Psoas muscle (tissue), 8 donors: ENCODE results near the gene EVC. TPM values are rescaled to one million over a fixed set of nuclear protein-coding genes. Genes with fewer than 3 reads are reported as not detected.

Experiments
- ATAC-seq, 4 donors: fragments of 200-7000 bp; cut with Tn5 transposase; one replicate each; pipeline ENCODE4 v1.9.1; 2020; ENCODE audit warnings: moderate library complexity in 3 of 4, mild to moderate bottlenecking in 2 of 4
- DNase-seq, 2 donors: peaks; one replicate each; pipeline ENCODE4 v3.0.0-alpha.2; 2020
- H3K27ac ChIP-seq: fragments of 200-600 bp; one replicate; pipeline ENCODE4 v1.8.0; 2022
- H3K27me3 ChIP-seq, 3 donors: fragments of 200-600 bp in 1 of 3; one replicate each; pipeline versions ENCODE4 v1.6.1 to v1.8.0; 2013 to 2022; ENCODE audit warnings: low read length in 2 of 3, mild to moderate bottlenecking in 2 of 3, moderate library complexity in 1 of 3; ENCODE audit not compliant: insufficient read depth in 3 of 3
- H3K36me3 ChIP-seq, 2 donors: fragments of 200-600 bp in 1 of 2; one replicate each; pipeline versions ENCODE4 v1.6.1 to v1.8.0; 2013 to 2022; ENCODE audit warnings: low read depth in 1 of 2, mild to moderate bottlenecking in 1 of 2, moderate library complexity in 1 of 2; ENCODE audit not compliant: insufficient read depth in 1 of 2
- H3K4me1 ChIP-seq: fragments of 200-600 bp; one replicate; pipeline ENCODE4 v1.8.0; 2022
- H3K4me3 ChIP-seq: fragments of 200-600 bp; one replicate; pipeline ENCODE4 v1.8.0; 2022; ENCODE audit warnings: mild to moderate bottlenecking
- H3K9me3 ChIP-seq: fragments of 200-600 bp; one replicate; pipeline ENCODE4 v1.8.0; 2022
- CTCF ChIP-seq: fragments of 200-600 bp; IDR thresholded peaks from one replicate; pipeline ENCODE4 v1.8.0; 2022; ENCODE audit warnings: antibody characterized with exemption
- WGBS, 3 donors: extraction: QIAGEN DNeasy Blood & Tissue Kit; methylation state at CpG; one replicate each; pipeline versions ENCODE4 v1.1.6 to v1.1.7; 2013; 5-methylcytosine and 5-hydroxymethylcytosine counted together
- intact Hi-C, 2 donors: fragments of 100-400 bp; cut with DNase I; formaldehyde crosslinking; loops; one replicate each; pipeline versions ENCODE4 v1.11.0 to v1.14.2; 2022
- long read RNA-seq, 2 donors: library from polyadenylated mRNA; unstranded; transcript quantifications; one replicate each; pipeline ENCODE4 v2.0.0, GENCODE V29; 2021
- polyA plus RNA-seq, 3 donors: library from polyadenylated mRNA; stranded (reverse); fragments of 200-250 nt; gene quantifications; one replicate each; pipeline ENCODE4 v1.2.3, GENCODE V29; 2013
- total RNA-seq, 4 donors: library from RNA; stranded (reverse); fragmentation: NEBNext Ultra II Directional in 2 of 4; extraction: Animal tissue kit (Norgen Biotek cat#: 25700) in 2 of 4; gene quantifications; one replicate each; pipeline versions ENCODE4 v1.2.1 to v1.2.4, GENCODE V29; 2021 to 2023
- donor health status: healthy with polysubstance abuse.
- donor health status: DM: no; HTN: no; CAD: no; lungs with moderate emphysema.
- donor health status: Bipolar disorder and iron deficiency.
- donor health status: healthy.
- donor health status: DM: yes; HTN: yes; CAD: no.
- donor health status: DM: no; HTN: no; CAD: no.
- donor health status: DM: no; HTN: no; CAD: no.
- donor health status: DM: yes; HTN: yes; CAD: no.

The EVC gene
- 1 to 10 TPM; 1.5 to 3.8 (median 2.1) TPM for total RNA-seq
- polyA plus RNA-seq = under 1 TPM; 0.56 to 0.91 (median 0.59) TPM
- long read RNA-seq, donor 1 = 0 reads
- long read RNA-seq, donor 2 = 0 reads

GRCh38 chr4:5710961-5711478 lies at the start of gene EVC:
TSS of gene EVC (plus strand) at chr4:5711201. CDS start at chr4:5711381, 180 bp downstream.
- Histone ChIP-seq H3K36me3 (no peaks in the 10 kb centered on the region), H3K4me1 (no peaks in the 10 kb centered on the region), H3K4me3 (peak within 1 kb of the TSS; percentile 58), H3K27ac (no peak within 1 kb of the TSS), H3K27me3 (peaks cover 0 to 50% (median 13%) of the 10 kb centered on the region in 3 donors), H3K9me3 (no peaks in the 10 kb centered on the region)
- 0 to 1% (median 0%) methylated on average over 14 to 49 of the region's 49 CpGs for WGBS, 3 donors
- TF ChIP-seq CTCF = no peak
- intact Hi-C loops = no loop called here
- ATAC-seq (peak; percentile 48 to 78 (median 70)), DNase-seq (peak; percentile 81 to 85)

GRCh38 chr4:5661237-5661636 lies 49.8 kb upstream of the EVC start:
- Histone ChIP-seq H3K4me3 (no peak overlapping the region), H3K27me3 (no peaks in the 10 kb centered on the region), H3K4me1 (no peaks in the 10 kb centered on the region), H3K9me3 (no peaks in the 10 kb centered on the region), H3K27ac (no peak overlapping the region), H3K36me3 (peaks cover 0 to 3% of the 10 kb centered on the region in 2 donors)
- ATAC-seq (no peak), DNase-seq (no peak)
- no peak for TF ChIP-seq CTCF
- 90 to 92% (median 91%) methylated on average over 4 of the region's 4 CpGs for WGBS, 3 donors
- intact Hi-C loops = no loop called here

- peaks cover 0 to 3% of the 10 kb centered on the region in 2 donors for H3K36me3 ChIP-seq
- no peaks in the 10 kb centered on the region for H3K27me3 ChIP-seq
Observed at GRCh38 chr4:5662555-5662954, 48.4 kb upstream of the EVC start.

GRCh38 chr4:5664778-5665177 lies 46.2 kb upstream of the EVC start:
- ATAC-seq (no peak), DNase-seq (no peak)
- intact Hi-C loops = no loop called here
- H3K4me1 ChIP-seq = no peaks in the 10 kb centered on the region
- WGBS, 3 donors = 94 to 99% (median 96%) methylated on average over 12 of the region's 12 CpGs
- no peak overlapping the region for H3K27ac ChIP-seq
- no peak overlapping the region for H3K4me3 ChIP-seq
- H3K9me3 ChIP-seq = no peaks in the 10 kb centered on the region
- peaks cover 0 to 3% of the 10 kb centered on the region in 2 donors for H3K36me3 ChIP-seq
- no peak for TF ChIP-seq CTCF
- no peaks in the 10 kb centered on the region for H3K27me3 ChIP-seq

More at GRCh38 chr4:5662555-5662954, 48.4 kb upstream of the EVC start:
- no peaks in the 10 kb centered on the region for H3K4me1 ChIP-seq
- WGBS, 3 donors = 68 to 82% (median 79%) methylated on average over 1 of the region's 1 CpG
- no peak overlapping the region for H3K4me3 ChIP-seq
- no peak for TF ChIP-seq CTCF
- H3K9me3 ChIP-seq = no peaks in the 10 kb centered on the region
- no peak overlapping the region for H3K27ac ChIP-seq
- intact Hi-C loops = no loop called here
- ATAC-seq (no peak), DNase-seq (no peak)

- WGBS, 3 donors = 77 to 84% (median 81%) methylated on average over 1 of the region's 1 CpG
- H3K27me3 ChIP-seq = no peaks in the 10 kb centered on the region
- no peak for ATAC-seq
Observed at GRCh38 chr4:5666741-5667140, 44.3 kb upstream of the EVC start.

More at GRCh38 chr4:5666741-5667140, 44.3 kb upstream of the EVC start:
- H3K36me3 ChIP-seq = peaks cover 0 to 3% of the 10 kb centered on the region in 2 donors
- DNase-seq = no peak
- TF ChIP-seq CTCF = no peak
- no peak overlapping the region for H3K27ac ChIP-seq
- H3K4me1 ChIP-seq = no peaks in the 10 kb centered on the region
- intact Hi-C loops = no loop called here
- H3K4me3 ChIP-seq = no peak overlapping the region
- no peaks in the 10 kb centered on the region for H3K9me3 ChIP-seq
